ENCODE data around the gene DDN.

- TF ChIP-seq CTCF (IDR thresholded peaks at IDR 0.05) (no peak), POLR2A (IDR thresholded peaks at IDR 0.05) (no peak)
These were observed 45.1 kb downstream of the DDN start for GRCh38 chr12:48954061-48954460.

All from body of pancreas (tissue), 4 donors.